ENCODE measurements around the gene SYNE2. TPM values are rescaled to one million over a fixed set of nuclear protein-coding genes. Genes with fewer than 3 reads are reported as not detected.

Gene SYNE2
- polyA plus RNA-seq, 1 donor from 2014 or later: 82.3 TPM

- Histone ChIP-seq H3K4me3 (ENCODE audit: low read length) (no peak overlapping the region), H3F3A (ENCODE audit: insufficient read depth, low read length, poor library complexity, severe bottlenecking) (no peaks in the 10 kb centered on the region), H4K20me1 (ENCODE audit: insufficient read depth) (no peaks in the 10 kb centered on the region), H3K27me3 (ENCODE audit: insufficient read depth, low read depth, low read length) (no peaks in the 10 kb centered on the region), H3K27ac (ENCODE audit: low read length) (no peak overlapping the region), H3K79me2 (replicated peaks; ENCODE audit: insufficient read depth, low read length) (no peaks in the 10 kb centered on the region), H3K36me3 (ENCODE audit: insufficient read depth, low read length) (no peaks in the 10 kb centered on the region), H3K4me2 (ENCODE audit: low read length) (no peak overlapping the region), H3K9me2 (ENCODE audit: insufficient read depth, low read length) (no peaks in the 10 kb centered on the region), H3K9ac (ENCODE audit: low read length) (no peak overlapping the region), H3K9me3 (ENCODE audit: low read length) (no peaks in the 10 kb centered on the region), H2AFZ (ENCODE audit: low read depth, low read length) (no peak overlapping the region)
- TF ChIP-seq MXI1 (conservative IDR thresholded peaks at IDR 0.05; ENCODE audit: poor library complexity, severe bottlenecking) (no peak), REST (IDR thresholded peaks at IDR 0.05; ENCODE audit: borderline replicate concordance) (no peak), EP300 (conservative IDR thresholded peaks at IDR 0.05; ENCODE audit: poor library complexity, severe bottlenecking) (no peak), SMC3 (conservative IDR thresholded peaks at IDR 0.05; ENCODE audit: poor library complexity) (no peak), RAD21 (conservative IDR thresholded peaks at IDR 0.05) (no peak), EZH2 (IDR thresholded peaks at IDR 0.05; ENCODE audit: borderline replicate concordance, insufficient read depth, low read length, poor library complexity, severe bottlenecking) (no peak), TAF1 (IDR thresholded peaks at IDR 0.05; ENCODE audit: low read depth) (no peak), POLR2AphosphoS5 (IDR thresholded peaks at IDR 0.05) (no peak), CTCF (IDR thresholded peaks at IDR 0.05; ENCODE audit: poor library complexity, severe bottlenecking) (no peak)
Observed at GRCh38 chr14:64229489-64229888, 376.7 kb downstream of the SYNE2 start.

- Histone ChIP-seq H3K79me2 (replicated peaks; ENCODE audit: insufficient read depth, low read length) (no peaks in the 10 kb centered on the region), H3K9me3 (ENCODE audit: low read length) (no peaks in the 10 kb centered on the region), H3K27me3 (ENCODE audit: insufficient read depth, low read depth, low read length) (no peaks in the 10 kb centered on the region), H3K4me3 (ENCODE audit: low read length) (no peak overlapping the region), H3K4me2 (ENCODE audit: low read length) (no peak overlapping the region), H3K36me3 (ENCODE audit: insufficient read depth, low read length) (no peaks in the 10 kb centered on the region), H3F3A (ENCODE audit: insufficient read depth, low read length, poor library complexity, severe bottlenecking) (no peaks in the 10 kb centered on the region), H2AFZ (ENCODE audit: low read depth, low read length) (no peak overlapping the region), H3K9ac (ENCODE audit: low read length) (no peak overlapping the region), H3K27ac (ENCODE audit: low read length) (no peak overlapping the region), H3K9me2 (ENCODE audit: insufficient read depth, low read length) (no peaks in the 10 kb centered on the region), H4K20me1 (ENCODE audit: insufficient read depth) (no peaks in the 10 kb centered on the region)
- TF ChIP-seq EP300 (conservative IDR thresholded peaks at IDR 0.05; ENCODE audit: poor library complexity, severe bottlenecking) (no peak), REST (IDR thresholded peaks at IDR 0.05; ENCODE audit: borderline replicate concordance) (no peak), CTCF (IDR thresholded peaks at IDR 0.05; ENCODE audit: poor library complexity, severe bottlenecking) (no peak), EZH2 (IDR thresholded peaks at IDR 0.05; ENCODE audit: borderline replicate concordance, insufficient read depth, low read length, poor library complexity, severe bottlenecking) (no peak), SMC3 (conservative IDR thresholded peaks at IDR 0.05; ENCODE audit: poor library complexity) (no peak), MXI1 (conservative IDR thresholded peaks at IDR 0.05; ENCODE audit: poor library complexity, severe bottlenecking) (no peak), RAD21 (conservative IDR thresholded peaks at IDR 0.05) (no peak), TAF1 (IDR thresholded peaks at IDR 0.05; ENCODE audit: low read depth) (no peak), POLR2AphosphoS5 (IDR thresholded peaks at IDR 0.05) (no peak)
Observed at GRCh38 chr14:64232095-64232838, 379.5 kb downstream of the SYNE2 start.

Data from neural cell (in vitro differentiated cells).